SK-N-SH (cell line): Measurements from ENCODE around the gene CCDC40.

ENCODE experiments used
- EZH2phosphoT487 ChIP-seq: fragments of 200-600 bp; sonication (generic); IDR thresholded peaks from 2 replicates; pipeline ENCODE4 v1.6.1; 2017; ENCODE audit warnings: low read depth, mixed run types, mild to moderate bottlenecking, antibody characterized with exemption, moderate library complexity, borderline replicate concordance
- GABPA ChIP-seq: IDR thresholded peaks from 2 replicates; pipeline ENCODE4 v1.4.0; 2012; ENCODE audit warnings: low read depth, mild to moderate bottlenecking
- NFIC ChIP-seq: IDR thresholded peaks from 2 replicates; pipeline ENCODE4 v1.4.0; 2012; ENCODE audit warnings: borderline replicate concordance
- RCOR1 ChIP-seq: fragments of 150-350 bp; IDR thresholded peaks from 2 replicates; pipeline ENCODE4 v1.6.1; 2017; ENCODE audit warnings: antibody characterized with exemption, low read length
- RFX5 ChIP-seq: IDR thresholded peaks from 2 replicates; pipeline ENCODE4 v1.6.1; 2012; ENCODE audit warnings: mild to moderate bottlenecking, improper control_type of control experiment, low read length
- SMC3 ChIP-seq: IDR thresholded peaks from 2 replicates; pipeline ENCODE4 v1.6.1; 2012; ENCODE audit warnings: low read depth, low read length, improper control_type of control experiment
- TF ChIP-seq, protein P1 (sequence below): fragments of 200-600 bp; sonication (generic); IDR thresholded peaks from 2 replicates; pipeline ENCODE4 v1.6.1; 2017; ENCODE audit warnings: antibody characterized with exemption, mild to moderate bottlenecking, moderate library complexity
- TF ChIP-seq, protein P2 (sequence below): IDR thresholded peaks from 2 replicates; pipeline ENCODE4; 2012
- TF ChIP-seq, protein P3 (sequence below): IDR thresholded peaks from 2 replicates; pipeline ENCODE4 v1.4.0; 2012; ENCODE audit warnings: low read depth
- TF ChIP-seq, protein P4 (sequence below): IDR thresholded peaks from 2 replicates; pipeline ENCODE4 v1.4.0; 2012; ENCODE audit warnings: low read depth, borderline replicate concordance

DNA sequence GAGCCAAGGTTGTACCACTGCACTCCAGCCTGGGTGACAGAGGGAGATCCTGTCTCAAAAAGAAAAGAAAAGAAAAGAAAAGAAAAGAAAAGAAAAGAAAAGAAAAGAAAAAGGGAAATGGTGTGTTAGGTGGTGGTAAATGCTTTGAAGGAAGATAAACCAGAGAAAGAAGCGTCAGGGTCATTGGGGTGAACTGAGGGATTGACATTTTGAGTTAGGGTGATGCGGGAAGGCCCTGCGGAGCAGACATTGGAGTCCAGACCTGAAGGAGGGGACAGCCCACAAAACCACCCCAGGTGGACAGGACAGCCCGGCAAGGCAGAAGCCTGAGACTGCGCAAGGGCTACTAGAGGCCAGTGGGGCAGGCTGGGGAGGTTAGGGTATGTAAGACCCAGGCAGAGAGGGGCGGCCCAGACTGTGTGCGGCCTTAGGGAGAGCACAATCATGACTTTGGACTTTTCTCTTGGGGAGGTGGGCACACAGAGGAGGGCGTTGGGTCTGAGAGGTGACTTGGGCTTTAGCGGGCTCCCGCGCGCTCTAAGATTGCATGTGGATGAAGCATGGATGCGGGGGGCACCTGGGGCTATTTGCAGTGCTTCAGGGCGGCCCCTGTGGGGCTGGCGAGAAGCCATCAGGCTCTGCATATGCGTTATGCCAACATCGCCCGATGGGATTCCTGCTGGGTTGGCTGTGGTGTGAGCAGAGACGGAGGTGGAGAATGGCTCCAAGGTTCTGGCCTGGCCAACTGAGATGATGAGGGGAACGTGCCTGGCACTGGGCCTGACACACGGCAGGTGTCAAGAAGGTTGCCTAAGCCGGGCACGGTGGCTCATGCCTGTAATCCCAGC is 61.6 kb downstream of the CCDC40 start:
- no peak for TF ChIP-seq EZH2phosphoT487
- no peak for TF ChIP-seq GABPA
- TF ChIP-seq, protein P1, sequence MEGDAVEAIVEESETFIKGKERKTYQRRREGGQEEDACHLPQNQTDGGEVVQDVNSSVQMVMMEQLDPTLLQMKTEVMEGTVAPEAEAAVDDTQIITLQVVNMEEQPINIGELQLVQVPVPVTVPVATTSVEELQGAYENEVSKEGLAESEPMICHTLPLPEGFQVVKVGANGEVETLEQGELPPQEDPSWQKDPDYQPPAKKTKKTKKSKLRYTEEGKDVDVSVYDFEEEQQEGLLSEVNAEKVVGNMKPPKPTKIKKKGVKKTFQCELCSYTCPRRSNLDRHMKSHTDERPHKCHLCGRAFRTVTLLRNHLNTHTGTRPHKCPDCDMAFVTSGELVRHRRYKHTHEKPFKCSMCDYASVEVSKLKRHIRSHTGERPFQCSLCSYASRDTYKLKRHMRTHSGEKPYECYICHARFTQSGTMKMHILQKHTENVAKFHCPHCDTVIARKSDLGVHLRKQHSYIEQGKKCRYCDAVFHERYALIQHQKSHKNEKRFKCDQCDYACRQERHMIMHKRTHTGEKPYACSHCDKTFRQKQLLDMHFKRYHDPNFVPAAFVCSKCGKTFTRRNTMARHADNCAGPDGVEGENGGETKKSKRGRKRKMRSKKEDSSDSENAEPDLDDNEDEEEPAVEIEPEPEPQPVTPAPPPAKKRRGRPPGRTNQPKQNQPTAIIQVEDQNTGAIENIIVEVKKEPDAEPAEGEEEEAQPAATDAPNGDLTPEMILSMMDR = no peak
- no peak for TF ChIP-seq NFIC
- TF ChIP-seq, protein P2, sequence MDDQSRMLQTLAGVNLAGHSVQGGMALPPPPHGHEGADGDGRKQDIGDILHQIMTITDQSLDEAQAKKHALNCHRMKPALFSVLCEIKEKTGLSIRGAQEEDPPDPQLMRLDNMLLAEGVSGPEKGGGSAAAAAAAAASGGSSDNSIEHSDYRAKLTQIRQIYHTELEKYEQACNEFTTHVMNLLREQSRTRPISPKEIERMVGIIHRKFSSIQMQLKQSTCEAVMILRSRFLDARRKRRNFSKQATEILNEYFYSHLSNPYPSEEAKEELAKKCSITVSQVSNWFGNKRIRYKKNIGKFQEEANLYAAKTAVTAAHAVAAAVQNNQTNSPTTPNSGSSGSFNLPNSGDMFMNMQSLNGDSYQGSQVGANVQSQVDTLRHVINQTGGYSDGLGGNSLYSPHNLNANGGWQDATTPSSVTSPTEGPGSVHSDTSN = no peak
- TF ChIP-seq SMC3 = no peak
- no peak for TF ChIP-seq RFX5
- TF ChIP-seq, protein P3, sequence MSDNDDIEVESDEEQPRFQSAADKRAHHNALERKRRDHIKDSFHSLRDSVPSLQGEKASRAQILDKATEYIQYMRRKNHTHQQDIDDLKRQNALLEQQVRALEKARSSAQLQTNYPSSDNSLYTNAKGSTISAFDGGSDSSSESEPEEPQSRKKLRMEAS = no peak
- TF ChIP-seq, protein P4, sequence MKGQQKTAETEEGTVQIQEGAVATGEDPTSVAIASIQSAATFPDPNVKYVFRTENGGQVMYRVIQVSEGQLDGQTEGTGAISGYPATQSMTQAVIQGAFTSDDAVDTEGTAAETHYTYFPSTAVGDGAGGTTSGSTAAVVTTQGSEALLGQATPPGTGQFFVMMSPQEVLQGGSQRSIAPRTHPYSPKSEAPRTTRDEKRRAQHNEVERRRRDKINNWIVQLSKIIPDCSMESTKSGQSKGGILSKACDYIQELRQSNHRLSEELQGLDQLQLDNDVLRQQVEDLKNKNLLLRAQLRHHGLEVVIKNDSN = no peak
- TF ChIP-seq RCOR1 = no peak
